Measurements from ENCODE around the gene HOXA6.

HOXA6 gene

GRCh38 chr7:27117887-27118491 lies 29.6 kb downstream of the HOXA6 start:
- no peak for DNase-seq

DNA sequence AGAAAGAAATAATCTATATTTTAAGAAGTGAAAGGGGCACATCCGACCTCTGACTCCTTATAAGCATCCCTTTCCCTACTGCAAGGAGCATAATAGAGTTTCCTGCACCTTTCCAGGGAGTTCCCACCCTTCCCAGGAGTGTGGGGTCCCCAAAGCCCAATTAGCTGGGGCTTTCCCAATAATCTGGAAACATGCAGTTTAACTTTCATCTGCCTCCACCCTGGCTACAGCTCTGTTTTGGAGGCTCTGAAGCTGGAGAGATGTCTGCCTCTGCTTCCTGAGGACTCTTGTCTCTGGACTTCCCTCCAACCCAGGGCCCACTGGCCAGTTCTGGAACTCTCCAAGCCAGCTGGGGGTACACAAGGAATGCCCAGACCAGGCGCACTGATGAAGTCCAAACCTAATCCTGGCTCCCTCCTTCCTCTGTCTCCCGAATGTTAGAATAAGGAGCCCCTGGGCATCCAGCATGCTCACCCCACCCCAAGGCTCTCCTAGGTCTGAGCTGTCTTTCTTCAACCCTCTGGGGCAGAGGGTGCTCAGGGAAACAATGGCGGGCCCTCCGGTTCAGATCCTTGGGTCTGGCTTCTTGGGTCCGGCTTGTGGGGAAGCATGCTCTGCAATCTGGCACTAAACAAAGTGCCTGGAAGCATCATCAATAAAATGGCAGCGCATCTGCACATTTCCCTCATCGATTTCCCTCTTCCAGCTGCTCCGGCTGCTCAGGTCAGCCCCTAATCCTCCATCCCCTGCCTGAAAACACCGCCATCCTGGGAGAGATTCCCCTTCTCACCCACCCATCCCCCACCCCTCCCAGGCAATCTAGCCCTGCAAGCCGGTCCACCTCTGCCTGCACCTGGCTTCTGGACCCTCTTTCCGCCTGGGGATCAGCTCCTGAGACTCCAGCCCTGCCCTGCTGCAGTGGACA lies 30.4 kb downstream of the HOXA6 start:
- no peak for DNase-seq

GRCh38 chr7:27116031-27116961 lies 31.3 kb downstream of the HOXA6 start:
- DNase-seq = no peak

- no peak for DNase-seq
Observed at GRCh38 chr7:27115221-27116026, 32.1 kb downstream of the HOXA6 start.

DNA sequence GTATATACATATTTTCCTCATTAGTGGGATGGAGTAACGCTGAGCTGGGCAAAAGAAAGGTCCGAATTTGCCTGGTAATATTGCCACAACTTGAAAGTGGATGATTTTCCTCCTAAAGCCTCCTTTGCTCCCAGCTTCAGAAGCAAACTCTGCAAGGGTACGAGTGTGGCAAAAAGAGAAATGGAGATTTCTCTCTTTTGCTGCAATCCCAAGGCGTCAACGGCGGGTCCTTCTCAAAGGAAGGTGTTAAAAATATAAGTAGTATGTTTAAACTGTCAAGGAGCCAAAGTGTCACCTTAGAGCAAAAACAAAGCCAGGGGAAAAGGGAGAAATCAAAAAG lies 32.7 kb downstream of the HOXA6 start:
- DNase-seq = no peak

DNA sequence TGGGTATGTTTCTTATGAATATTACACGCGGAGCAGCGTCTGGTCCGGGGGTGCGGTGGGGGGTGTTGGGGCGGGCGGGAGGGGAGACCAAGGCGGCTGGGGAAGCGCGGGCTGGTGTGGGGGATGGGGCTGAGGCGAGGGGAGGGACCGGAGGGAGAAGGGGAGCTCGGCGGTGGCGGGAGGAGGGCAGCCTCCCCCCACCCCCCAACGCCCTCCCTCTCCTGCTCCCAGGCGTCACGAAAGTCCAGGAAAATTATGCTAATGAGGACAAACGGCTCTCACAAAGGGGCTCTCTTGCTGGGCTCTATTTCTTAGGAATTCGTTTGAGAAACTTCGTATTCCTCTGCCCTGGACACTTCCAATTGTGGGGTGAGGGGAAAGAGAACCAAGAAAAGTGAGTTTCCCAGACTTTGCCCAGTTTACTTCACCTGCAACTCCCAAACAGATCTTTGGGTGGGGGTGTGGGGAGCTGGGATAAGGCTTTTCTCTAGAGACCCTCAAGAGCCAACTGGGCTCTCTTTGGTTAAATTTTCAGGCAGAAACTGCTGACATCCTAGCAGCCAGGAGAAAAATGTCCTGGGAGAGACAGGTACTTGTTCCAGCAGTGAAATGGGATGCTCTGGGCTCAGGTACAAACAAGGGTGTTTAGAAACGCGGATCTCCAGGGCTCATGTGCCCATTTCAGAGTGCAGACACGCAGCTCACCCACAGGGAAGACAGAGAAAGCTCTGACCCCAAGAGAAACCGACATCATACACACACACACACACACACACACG lies 33.4 kb downstream of the HOXA6 start:
- DNase-seq = no peak

DNA sequence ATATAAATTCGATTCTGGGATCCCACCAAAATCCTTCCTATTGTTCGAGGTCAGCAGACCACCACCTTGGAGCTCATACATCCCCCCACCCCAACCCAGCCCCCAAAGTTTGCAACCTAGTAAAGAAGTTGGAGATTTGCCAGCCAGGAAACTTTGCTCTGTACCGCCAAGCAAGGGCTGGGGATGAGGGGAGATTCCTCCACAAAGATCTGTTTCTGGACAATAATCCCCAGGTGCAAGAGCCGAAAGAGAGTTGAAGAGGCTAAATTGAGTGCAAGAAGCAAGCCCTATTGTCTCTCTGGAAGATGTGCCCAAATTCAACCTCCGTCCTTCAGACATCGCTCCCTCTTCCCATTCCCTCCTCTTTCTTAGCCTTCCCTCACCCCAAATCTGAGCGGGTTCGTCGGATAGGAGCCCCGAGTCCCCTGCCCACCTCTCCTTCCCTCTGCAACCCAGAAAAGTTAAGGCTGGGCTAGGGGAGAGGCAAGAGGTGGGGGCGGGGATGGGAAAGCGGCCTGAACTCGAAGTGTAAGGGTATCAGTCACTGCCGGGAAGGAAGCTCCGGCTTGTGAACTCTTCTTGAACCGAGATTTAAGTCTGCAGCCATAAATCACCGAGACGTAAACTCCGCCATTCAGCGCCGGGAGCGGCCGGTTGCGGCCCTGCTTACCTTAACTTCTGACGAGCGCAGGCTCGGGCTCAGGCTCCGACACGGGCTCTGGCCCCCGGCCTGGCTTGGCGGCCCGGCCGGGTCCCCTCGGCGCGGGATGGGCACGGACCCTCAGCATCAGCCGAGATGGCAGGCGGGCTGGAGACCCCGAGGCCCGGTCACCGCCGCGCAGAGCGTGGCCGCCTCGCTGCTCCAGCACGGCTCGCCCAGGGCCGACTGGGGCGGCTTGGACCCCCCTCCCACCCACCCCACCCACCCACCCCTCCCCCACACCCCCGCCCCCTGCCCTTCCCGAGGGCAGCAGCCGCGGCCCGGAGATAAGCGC lies 34.3 kb downstream of the HOXA6 start:
- DNase-seq = no peak

- no peak for DNase-seq
Observed at GRCh38 chr7:27112361-27112760, 35.2 kb downstream of the HOXA6 start.

DNA sequence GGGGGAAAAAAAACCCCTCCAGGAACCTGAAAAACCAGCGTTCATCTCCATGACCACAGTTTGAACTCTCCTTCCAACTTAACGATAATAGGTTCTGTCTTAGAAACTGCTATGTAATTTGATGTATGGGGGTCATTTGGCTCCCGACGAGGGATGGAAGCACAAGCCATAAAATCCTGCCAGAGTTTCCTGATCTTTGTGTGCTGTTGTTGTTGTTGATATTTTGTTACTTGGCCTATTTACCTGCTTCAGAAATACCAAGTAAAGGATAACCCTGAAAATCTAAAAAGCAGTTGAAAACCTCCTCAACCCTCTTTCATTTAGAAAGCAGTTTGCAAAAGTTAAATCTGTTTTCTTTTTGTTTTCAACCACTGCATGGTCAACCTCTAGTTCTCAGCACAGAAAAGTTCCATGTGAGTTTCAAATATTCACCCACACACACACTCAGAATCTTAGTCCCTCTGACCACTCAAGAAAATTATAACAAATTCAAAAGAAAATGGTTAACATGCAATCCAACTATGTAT lies 35.8 kb downstream of the HOXA6 start:
- no peak for DNase-seq

DNA sequence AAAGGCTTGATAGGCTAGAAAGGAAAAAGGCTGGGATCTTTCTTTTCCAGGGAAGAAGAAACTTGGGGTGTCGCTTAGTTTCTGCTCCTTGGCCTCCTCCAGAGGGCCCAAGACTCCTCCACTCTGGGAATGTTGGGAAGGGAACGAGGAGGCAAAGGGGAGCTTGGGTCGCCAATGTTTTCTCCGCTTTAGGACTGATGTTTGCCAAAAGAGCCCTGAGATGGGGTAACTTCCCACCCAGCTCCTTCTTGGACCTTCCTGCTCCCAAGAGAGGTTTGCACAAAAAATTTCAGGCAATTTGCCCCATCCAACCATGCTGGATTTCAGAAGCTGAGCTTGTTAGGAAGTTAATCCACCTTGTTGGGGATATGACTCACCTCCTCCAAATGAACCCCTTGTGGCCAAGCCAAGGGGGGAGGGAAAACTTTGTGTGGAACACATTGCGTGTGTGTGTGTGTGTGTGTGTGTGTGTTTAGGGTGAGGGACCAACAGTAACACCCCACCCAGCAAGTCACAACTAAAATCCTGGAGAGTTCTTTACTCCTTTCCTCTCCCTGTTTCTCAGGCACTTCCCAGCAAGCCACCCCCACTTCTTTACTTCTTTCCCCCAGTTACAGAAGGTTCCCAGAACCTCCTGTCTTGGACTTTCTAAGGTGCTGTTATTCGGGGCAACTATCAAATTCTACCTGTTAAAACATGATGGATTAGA lies 36.4 kb downstream of the HOXA6 start:
- DNase-seq = no peak

GRCh38 chr7:27110186-27111031 lies 37.2 kb downstream of the HOXA6 start:
- no peak for DNase-seq

- DNase-seq = no peak
Observed at GRCh38 chr7:27109466-27110185, 37.9 kb downstream of the HOXA6 start.

DNA sequence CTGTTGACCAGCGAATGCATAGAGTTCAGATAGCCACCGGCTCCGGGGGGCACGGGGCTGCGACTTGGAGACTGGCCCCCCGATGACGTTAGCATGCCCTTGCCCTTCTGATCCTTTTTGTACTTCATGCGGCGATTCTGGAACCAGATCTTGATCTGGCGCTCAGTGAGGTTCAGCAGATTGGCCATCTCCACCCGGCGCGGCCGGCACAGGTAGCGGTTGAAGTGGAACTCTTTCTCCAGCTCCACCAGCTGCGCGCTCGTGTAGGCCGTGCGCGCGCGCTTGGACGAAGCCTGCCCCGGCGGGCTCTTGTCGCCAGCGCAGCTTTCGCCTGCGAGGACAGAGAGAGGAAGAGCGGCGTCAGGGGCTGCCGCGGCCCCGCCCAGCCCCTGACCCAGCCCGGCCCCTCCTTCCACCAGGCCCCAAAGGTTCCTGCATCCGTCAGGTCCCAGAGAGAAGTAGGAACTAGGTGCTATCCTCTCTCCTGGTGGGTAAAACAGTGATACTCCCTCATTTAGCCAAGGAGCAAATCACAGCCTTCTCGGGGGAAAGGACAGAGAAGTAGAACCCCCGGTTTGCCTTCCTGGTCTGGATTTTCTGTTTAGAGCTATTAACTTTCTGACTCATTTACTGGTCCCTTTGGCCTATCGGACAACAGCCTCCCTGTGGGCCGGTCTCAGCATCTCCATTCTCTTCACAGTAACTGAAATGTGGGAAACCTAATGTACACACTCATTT lies 39.0 kb downstream of the HOXA6 start:
- no peak for DNase-seq

GRCh38 chr7:27107391-27108381 lies 39.9 kb downstream of the HOXA6 start:
- DNase-seq = no peak

GRCh38 chr7:27106901-27107240 lies 40.7 kb downstream of the HOXA6 start:
- DNase-seq = no peak

Measured in activated CD4-positive, alpha-beta T cell treated with anti-CD3 and anti-CD28 coated beads for 1 hour (primary cell).